Left lung (tissue), 10 donors: ENCODE results near the gene NKD2. TPM values are rescaled to one million over a fixed set of nuclear protein-coding genes. Genes with fewer than 3 reads are reported as not detected.
"Not testable (repeated sequence)": the region's sequence is repeated elsewhere in the genome, so short reads cannot be mapped to it uniquely, and the experiment has no call there.

Experiments
- ATAC-seq: fragments of 200-7000 bp; cut with Tn5 transposase; one replicate; pipeline ENCODE4 v1.9.1; 2020; ENCODE audit warnings: moderate library complexity
- DNase-seq, 4 donors: peaks; one replicate each; pipeline ENCODE4 v3.0.0-alpha.2; 2013 to 2020
- H3K27ac ChIP-seq, 2 donors: fragments of 200-600 bp; sonication (generic) in 1 of 2; one replicate each; pipeline versions ENCODE4 v1.5.0 to v1.8.0; 2020 to 2021
- H3K27me3 ChIP-seq, 2 donors: fragments of 200-600 bp; sonication (generic) in 1 of 2; one replicate each; pipeline versions ENCODE4 v1.5.0 to v1.8.0; 2020 to 2021
- H3K36me3 ChIP-seq, 2 donors: fragments of 200-600 bp; sonication (generic) in 1 of 2; one replicate each; pipeline versions ENCODE4 v1.5.0 to v1.8.0; 2020 to 2021
- H3K4me1 ChIP-seq, 2 donors: fragments of 200-600 bp; one replicate each; pipeline ENCODE4 v1.8.0; 2021
- H3K4me3 ChIP-seq, 2 donors: fragments of 200-600 bp; sonication (generic) in 1 of 2; one replicate each; pipeline versions ENCODE4 v1.5.0 to v1.8.0; 2020 to 2021; ENCODE audit warnings: mild to moderate bottlenecking in 1 of 2
- H3K9me3 ChIP-seq, 2 donors: fragments of 200-600 bp; sonication (generic) in 1 of 2; one replicate each; pipeline versions ENCODE4 v1.5.0 to v1.8.0; 2020 to 2021
- CTCF ChIP-seq, 2 donors: fragments of 200-600 bp; sonication (generic) in 1 of 2; IDR thresholded peaks; one replicate each; pipeline versions ENCODE4 v1.5.0 to v1.8.0; 2021; ENCODE audit warnings: antibody characterized with exemption in 2 of 2
- intact Hi-C, 2 donors: fragments of 100-400 bp; cut with DNase I; formaldehyde crosslinking; loops; one replicate each; pipeline versions ENCODE4 v1.11.2 to v1.14.2; 2022
- polyA plus RNA-seq, 6 donors: library from polyadenylated mRNA; unstranded; fragments of 120-200 nt; gene quantifications; one replicate each; pipeline ENCODE4 v1.2.1, GENCODE V29; 2013; ENCODE audit not compliant: insufficient read length in 6 of 6
- total RNA-seq, 2 donors: library from RNA; stranded (reverse); fragmentation: NEBNext Ultra II Directional; extraction: Animal tissue kit (Norgen Biotek cat#: 25700); gene quantifications; one replicate each; pipeline ENCODE4 v1.2.1, GENCODE V29; 2021
- donor health status: DM: no; HTN: yes; CAD: no.
- donor health status: DM: no; HTN: no; CAD: no.

NKD2 gene
- total and polyA plus RNA-seq, 8 donors: 6.3 to 61.5 (median 10.3) TPM

- ATAC-seq (no peak), DNase-seq (peak in 2 of 4 donors; percentile 43 to 57)
- Histone ChIP-seq H3K36me3 (no peaks in the 10 kb centered on the region), H3K27ac (no peak overlapping the region), H3K4me1 (no peaks in the 10 kb centered on the region), H3K4me3 (no peak overlapping the region), H3K9me3 (no peaks in the 10 kb centered on the region), H3K27me3 (no peaks in the 10 kb centered on the region)
- no peak for TF ChIP-seq CTCF (IDR thresholded peaks at IDR 0.05)
- intact Hi-C loops: no loop called here
Observed at GRCh38 chr5:1021136-1021968, 12.8 kb downstream of the NKD2 start.

- H3K36me3 ChIP-seq, ATAC-seq, H3K27ac ChIP-seq, H3K4me1 ChIP-seq, H3K4me3 ChIP-seq, H3K9me3 ChIP-seq, DNase-seq, H3K27me3 ChIP-seq, intact Hi-C loops: not testable (repeated sequence)
Observed at GRCh38 chr5:1021969-1022336, 13.4 kb downstream of the NKD2 start.

GRCh38 chr5:1026700-1027621 lies 18.4 kb downstream of the NKD2 start:
- Histone ChIP-seq H3K27ac (no peak overlapping the region), H3K36me3 (no peaks in the 10 kb centered on the region), H3K4me3 (no peak overlapping the region), H3K4me1 (no peaks in the 10 kb centered on the region), H3K9me3 (no peaks in the 10 kb centered on the region), H3K27me3 (peaks cover 0 to 17% of the 10 kb centered on the region in 2 donors)
- intact Hi-C loops: no loop called here
- no peak for ATAC-seq
- DNase-seq: peak in 2 of 4 donors; percentile 25 to 57
- TF ChIP-seq CTCF (IDR thresholded peaks at IDR 0.05): no peak

GRCh38 chr5:1027631-1028441 lies 19.2 kb downstream of the NKD2 start:
- ATAC-seq: no peak
- Histone ChIP-seq H3K27ac (no peak overlapping the region), H3K4me3 (no peak overlapping the region), H3K9me3 (no peaks in the 10 kb centered on the region), H3K27me3 (peaks cover 0 to 17% of the 10 kb centered on the region in 2 donors), H3K36me3 (no peaks in the 10 kb centered on the region), H3K4me1 (no peaks in the 10 kb centered on the region)
- no peak for TF ChIP-seq CTCF (IDR thresholded peaks at IDR 0.05)
- intact Hi-C loops: no loop called here
- DNase-seq: peak in 2 of 4 donors; percentile 27 to 66

- ATAC-seq: no peak
- Histone ChIP-seq H3K36me3 (no peaks in the 10 kb centered on the region), H3K9me3 (no peaks in the 10 kb centered on the region), H3K4me1 (no peaks in the 10 kb centered on the region), H3K27me3 (peaks cover 0 to 17% of the 10 kb centered on the region in 2 donors), H3K4me3 (no peak overlapping the region), H3K27ac (no peak overlapping the region)
- TF ChIP-seq CTCF (IDR thresholded peaks at IDR 0.05): no peak
- peak in 2 of 4 donors; percentile 26 to 72 for DNase-seq
- intact Hi-C loops: no loop called here
Observed at GRCh38 chr5:1028481-1029281, 20.1 kb downstream of the NKD2 start.
